ENCODE data around the gene SLC41A1.

SLC41A1 gene

DNA sequence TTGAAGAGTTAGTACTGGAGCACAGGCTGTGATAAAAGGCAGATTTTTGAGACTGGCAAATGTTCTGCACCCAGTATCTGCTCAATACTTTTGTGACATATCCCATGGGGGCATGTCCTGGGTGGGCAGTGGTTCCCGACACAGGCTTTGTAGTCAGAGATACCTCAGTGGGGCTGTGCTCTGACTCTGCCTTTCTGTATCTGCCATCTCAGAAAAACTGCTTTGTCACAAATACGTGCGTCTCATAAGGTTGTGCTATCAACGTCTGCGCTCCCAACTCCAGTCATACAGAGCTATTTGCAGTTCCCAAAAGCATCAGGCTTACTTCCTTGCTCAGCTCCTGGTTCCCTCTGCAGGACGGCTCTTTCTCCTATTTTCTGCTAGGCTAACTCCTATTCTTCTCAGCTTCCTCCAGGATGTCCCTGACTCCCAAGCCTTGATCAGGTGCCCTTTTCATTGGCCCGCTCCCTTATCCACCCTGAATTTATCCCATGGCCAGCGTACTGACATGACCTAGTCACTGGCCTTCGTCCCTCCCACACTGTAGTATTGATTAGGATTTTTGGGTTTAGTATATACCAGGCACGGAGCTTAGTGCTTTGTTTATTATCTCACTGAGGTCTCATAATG is 25.6 kb downstream of the SLC41A1 start:
- no peak for DNase-seq (ENCODE audit: low read depth)

DNA sequence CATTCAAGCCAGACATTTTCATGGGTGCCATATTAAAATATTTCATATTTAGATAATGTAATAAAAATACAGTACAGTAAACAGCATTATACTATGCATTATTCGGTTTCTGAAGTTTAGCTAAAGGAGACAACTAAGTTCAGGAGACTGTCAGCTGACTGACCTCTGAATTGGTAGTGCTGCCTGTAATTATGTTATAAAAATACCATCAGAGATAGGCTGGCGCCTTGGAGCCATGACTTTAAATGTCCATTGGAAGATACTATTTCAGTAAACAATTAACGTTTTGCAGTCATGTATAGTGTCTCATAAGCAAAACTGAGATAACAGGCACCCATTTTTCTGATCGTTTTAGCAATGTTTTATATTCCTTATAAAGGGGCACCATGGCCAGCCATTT is 26.4 kb downstream of the SLC41A1 start:
- no peak for DNase-seq (ENCODE audit: low read depth)

DNA sequence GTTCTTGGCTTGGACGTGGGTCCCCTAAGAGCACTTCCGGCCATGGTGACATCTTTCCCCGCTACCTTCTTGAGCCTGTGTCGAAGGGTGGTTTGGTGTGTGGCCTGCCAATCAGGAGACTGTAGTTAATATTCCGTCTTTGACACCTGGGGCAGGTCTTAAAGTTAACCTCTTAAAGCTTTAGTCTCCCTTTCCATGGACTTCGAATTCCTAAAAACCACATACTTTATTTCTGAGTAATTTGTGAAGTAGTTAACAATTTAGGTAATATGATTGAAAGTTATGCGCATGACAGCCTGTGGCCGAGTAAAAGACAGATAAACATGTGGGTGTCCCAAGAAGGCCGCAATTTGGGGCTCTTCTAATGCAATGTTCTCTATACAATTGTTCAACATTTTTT is 27.6 kb downstream of the SLC41A1 start:
- DNase-seq (ENCODE audit: low read depth), result no peak

DNA sequence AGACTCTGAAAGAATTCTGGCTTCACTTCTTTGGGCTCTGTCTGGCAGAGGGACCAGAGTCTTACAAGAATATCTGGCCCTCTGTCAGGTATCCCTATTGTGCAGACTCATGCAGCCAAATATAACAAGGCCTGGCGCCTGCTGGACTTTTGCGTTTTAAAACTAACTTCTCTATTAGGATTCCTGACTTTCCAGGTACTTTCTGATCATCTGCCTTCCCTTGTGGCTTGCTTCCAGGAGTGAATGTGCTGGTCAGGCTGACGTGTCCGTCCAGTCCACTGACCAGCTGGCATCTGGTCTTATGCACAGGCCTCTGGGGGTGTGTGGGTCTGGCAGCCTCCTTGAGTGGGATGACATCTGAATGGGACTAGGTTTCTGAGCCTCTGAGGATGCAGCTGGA is 29.1 kb downstream of the SLC41A1 start:
- DNase-seq (ENCODE audit: low read depth), result no peak

DNA sequence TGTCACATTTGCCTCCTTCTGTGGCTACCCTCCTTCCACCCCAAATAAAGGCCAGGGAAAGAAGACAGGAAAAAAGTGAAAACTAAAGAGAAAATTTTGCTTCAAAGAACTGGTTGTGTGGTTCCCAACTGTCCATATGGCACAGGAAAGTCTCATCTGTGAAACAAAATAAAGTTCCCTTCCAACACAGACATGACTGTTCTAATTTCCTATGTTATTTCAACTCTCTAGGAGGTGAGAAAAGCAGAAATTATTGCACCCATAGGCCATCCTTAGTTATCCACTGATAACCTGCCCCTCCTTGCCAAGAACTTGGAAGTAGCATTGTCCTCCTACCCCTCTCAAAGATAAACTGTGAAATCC is 29.6 kb downstream of the SLC41A1 start:
- no peak for DNase-seq (ENCODE audit: low read depth)

DNA sequence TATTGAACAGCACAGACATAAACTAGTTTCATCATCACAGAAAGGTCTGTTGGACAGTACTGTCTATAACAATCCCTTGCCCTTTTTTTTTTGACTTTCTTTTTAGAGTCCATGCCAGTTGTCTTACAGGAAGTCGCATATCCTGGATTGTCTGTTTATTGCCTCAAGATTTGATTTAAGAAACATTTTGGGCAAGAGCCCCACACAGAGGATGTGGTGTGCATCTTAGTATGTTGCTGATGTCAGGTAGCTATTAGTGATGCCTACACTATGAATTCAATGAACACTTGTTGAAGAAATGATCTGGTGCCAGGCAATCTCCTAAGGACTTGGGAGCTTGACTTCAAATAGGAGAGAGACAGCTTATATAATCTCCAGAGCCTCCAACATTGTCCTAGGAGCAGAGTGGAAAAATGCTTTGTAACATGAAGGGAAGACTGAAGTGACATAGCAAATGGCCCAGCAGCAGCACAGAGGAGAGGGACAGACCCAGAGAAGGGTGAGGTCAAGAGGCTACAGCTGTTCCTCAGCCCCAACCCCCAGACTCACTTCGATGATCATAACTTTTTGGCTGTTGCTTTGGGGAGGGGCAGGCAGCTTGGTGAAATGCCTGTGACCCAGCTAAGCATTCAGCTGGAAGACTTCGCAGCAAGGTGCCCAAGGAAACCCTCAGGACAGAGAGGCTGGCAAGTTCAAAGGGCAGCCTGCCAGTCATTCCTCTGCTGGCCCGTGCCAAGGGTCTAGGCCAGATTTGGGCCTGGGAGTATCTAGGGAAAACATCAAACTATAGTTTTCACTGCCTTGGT is 30.2 kb downstream of the SLC41A1 start:
- no peak for DNase-seq (ENCODE audit: low read depth)

DNA sequence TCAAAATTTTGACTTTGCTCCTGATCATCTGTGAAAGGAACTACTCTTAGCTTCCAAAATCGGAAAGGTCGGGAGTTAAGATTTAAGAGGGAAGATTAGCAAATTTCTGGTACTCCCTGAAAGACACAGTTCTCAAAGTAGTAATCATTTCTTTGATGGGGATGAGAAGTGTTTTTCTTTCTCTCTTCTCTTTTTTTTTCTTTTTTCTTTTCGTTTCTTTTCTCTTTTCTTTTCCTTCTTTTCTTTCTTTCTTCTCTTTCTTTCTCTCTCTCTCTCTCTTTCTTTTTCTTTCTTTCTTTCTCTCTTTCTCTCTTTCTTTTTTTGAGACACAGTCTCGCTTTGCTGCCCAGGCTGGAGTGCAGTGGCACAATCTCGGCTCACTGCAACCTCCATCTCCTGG is 32.7 kb downstream of the SLC41A1 start:
- DNase-seq (ENCODE audit: low read depth), result no peak

DNA sequence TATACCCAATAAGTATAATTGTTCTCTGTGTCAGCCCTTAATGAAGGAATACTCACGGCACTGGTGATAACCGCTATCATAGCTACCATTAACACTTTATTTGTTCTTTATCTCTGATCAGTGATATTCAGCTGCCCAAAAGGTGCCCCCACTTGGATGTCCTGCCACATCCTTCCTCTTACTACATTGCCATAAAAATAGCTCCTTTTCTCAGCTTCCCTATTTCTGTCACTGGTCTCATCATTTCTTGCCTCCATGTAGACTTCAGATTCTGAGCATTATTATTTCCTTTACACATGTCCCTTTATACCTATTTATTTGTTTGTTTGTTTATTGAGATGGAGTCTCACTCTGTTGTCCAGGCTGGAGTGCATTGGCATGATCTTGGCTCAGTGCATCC is 35.0 kb downstream of the SLC41A1 start:
- DNase-seq (ENCODE audit: low read depth), result no peak

DNA sequence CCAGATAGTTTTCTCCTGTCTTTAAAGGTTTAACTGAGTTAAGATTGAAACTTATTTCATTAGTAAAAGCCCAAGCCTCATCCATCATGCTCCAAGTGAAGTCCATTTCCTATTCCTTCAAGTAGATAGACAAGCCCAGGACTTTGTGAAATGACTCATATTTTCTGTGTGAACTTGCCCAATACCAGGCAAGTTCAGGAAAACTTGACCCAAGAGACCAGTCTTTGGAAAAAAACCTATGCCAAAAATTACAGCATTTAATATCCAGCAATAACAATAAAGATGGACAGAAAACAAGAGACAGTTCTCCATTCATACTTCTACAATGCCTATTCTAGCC is 37.3 kb downstream of the SLC41A1 start:
- DNase-seq (ENCODE audit: low read depth), result no peak

DNA sequence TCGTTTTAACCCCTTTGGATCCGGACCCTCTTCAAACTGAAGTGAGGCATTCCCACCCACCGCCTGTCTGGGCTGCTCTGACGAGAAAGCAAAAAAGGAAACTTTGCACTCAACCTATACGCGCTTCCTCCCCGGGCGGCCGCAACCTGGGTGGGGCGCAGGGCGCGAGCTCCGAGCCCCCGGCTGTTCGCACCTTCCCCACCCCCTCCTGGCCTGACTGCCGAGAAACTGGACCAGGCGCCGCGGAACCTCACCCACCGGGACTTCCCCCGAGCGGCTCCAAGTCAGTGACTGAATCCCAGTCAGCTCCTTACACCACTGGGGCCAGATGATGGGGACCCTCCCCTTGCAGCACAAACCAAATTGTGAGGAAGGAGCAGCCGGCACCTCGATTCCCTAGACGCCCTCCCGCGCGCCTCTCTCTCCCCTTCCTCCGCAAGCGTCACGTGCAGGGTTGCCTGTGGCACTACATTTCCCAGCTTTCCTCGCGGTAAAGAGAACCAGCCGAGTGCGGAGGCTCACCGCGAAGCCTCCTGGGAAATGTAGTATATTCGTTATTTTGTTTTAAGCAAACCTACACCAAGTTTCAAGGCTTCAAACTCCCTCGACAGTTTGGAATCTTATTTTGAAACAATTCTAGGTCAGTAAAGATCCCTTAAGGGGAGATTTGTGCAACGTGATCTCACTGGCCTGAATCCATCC is 37.8 kb downstream of the SLC41A1 start, which contains the start of gene RAB29:
TSS of gene RAB29 (minus strand) at position 468 of the 702 bp plus-strand sequence. CDS start 526 bp downstream, outside the sequence.
- peak; percentile 80 for DNase-seq (ENCODE audit: low read depth)

DNA sequence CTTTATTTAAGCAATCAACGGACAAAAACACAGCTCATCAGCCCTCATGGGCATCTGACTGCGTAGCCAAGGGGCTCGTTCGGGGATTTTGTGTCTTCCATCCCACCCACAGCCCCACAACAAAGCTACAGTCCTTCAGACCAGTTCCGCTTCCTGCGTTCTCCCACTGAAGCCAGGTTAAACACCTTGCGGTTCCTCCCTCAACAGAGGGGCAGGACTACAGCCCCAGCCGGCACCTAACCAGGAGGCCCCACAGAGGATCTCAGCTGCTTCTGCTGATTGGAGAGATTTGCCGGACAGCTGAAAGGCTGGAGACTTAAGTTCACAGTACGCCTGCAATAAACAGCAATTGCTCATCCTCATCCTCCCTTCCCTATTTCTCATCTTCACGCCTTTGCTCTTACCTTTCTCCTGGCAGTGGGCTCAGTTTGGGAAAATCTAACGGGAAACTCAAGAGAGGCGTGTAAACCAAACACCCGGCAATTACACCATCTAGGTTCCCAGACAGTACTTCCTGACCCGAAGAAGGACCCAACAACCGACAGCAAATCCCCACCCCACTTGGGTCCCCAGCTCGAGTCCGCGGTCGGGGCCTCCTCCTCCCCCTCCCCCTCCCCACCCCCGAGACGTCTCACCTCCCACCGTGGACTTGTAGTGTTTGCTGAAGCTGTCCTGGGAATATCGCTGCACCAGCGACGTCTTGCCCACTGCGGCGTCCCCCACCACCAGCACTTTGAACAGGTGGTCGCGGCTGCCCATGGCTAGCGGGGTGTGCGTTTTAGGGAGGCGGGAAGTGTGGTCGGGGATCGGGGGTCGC is 38.6 kb downstream of the SLC41A1 start:
- DNase-seq (ENCODE audit: low read depth), result peak; percentile 45

DNA sequence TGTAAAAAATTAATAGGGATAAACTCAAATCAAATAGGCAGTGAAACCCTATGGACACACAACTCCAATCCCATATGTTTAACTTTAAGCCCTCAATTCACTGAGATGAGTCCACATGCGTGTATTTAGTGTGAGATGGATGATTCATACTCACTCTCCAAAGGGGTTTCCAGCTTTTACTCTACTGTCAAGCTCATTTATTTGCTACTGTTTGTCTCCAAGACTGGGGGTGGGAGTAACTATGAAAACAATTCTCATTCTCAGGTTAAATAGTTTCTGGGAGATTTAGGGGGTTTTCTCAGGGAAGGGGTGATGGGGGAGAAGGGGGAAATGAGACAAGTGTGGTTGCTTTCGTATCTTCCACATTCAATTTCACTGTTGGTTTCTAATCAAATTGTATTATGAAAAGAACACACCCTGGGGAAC is 40.4 kb downstream of the SLC41A1 start:
- no peak for DNase-seq (ENCODE audit: low read depth)

DNA sequence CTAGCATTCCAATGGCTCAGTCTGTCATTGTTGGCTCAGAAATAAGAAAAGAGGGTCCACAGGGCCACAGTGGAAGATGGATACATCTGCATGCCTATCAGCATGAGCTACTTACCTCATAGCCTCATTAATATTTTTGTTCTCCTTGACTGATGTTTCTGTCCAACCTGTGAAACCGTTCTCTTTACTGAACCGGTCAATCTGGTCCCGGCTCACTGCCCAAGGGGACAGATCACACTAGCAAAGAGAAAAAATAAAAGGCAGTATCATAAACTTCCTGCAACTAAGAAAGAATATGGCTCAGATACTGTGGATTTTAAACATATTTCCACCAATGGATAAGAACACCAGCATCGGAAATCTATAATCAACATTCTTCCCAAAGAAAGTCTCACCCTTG is 42.4 kb downstream of the SLC41A1 start:
- DNase-seq (ENCODE audit: low read depth), result no peak

DNA sequence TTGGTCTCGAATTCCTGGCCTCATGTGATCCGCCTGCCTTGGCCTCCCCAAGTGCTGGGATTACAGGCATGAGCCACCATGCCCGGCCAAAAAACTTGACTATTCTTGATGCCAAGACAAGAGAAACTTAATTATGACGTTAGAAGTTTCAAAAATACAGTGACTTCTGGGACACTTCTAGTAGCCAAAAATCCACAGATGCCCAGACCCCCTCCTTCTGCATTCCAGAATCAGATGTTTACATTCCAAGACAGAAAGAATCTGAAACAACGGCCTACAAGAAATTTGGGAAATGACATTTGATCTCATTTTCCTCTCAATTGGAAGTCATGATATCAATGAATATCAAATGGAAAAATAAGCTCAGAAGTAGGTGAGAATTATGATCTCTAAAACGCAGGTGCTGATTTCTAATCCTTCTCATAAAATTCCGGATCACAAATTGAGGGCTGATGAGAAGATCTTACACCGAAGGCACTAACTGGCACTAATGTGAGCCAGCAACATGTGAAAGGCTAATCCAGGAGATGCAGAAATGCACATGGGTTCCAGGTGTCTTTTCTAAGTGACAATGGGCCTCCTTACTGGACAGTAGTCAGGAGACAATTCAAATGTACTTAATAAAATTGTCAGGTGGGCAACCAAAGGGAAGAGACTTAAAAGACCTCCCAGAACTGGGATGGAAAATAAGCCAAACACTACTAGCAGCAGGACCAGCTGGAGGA is 43.2 kb downstream of the SLC41A1 start:
- DNase-seq (ENCODE audit: low read depth), result no peak

DNA sequence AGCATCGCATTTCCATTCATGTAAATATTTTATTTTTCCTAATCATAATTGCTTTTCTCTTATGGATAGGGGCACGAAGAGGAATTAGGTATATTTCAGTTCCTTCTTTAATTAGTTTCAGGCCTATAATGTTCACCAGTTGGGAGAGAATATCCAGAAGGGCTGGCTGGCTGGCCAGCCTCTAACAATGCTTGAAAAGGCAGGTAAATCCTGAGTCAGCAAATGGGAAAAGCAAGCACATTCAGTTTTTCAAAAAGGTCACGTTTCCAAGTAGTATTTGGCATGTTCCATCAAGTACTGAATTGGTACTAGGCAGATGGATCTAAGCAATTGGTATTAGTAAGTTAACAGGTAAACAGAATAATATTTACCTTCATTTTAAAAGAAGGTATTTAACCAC is 45.8 kb downstream of the SLC41A1 start:
- DNase-seq (ENCODE audit: low read depth), result no peak

DNA sequence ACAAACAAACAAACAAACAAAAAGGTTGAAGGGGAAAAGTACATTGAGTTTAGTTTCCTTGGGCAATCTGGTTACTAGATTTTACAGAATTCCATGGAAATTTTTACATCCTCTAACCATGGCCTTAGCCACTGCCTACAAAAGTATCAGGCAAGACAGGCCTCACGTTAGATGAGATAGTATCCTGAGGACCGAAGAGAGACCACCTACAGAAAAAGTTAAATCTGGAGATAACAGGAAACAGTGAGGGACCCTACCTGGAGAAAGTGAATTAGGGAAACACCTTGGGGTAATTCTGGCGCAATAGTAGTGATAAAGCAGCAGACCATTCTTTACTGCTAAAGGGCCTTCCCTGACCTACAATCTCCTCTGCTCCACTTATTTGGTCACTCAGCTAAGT is 46.4 kb downstream of the SLC41A1 start:
- no peak for DNase-seq (ENCODE audit: low read depth)

DNA sequence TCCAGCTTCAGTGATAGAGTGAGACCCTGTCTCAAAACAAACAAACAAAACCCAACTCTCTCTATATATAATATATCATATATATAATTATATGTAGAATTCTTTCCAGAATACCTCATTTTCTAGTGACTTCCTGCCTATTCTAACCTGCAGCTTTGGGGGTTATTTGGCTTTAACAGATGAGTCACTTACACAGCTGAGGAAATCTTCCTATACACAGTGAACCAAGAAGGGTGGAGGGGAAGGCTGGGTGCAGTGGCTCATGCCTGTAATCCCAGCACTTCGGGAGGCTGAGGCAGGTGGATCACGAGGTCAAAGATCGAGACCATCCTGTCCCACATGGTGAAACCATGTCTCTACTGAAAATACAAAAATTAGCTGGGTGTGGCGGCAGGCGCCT is 47.0 kb downstream of the SLC41A1 start:
- DNase-seq (ENCODE audit: low read depth), result no peak

DNA sequence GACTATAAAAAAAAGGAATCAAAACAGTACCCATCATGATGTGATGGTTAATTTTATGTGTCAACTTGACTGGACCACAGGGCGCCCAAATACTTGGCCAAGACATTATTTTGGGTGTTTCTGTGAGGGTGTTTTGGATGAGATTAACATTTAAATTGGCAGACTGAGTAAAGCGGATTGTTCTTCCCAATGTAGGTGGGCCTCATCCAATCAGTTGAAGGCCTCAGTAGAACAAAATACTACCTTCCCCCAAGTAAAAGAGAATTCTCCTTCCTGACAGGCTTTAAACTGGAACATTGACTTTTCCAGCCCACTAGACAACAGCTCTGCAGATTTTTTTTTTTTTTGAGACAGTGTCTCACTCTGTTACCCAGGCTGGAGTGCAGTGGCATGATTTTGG is 48.4 kb downstream of the SLC41A1 start:
- no peak for DNase-seq (ENCODE audit: low read depth)

DNA sequence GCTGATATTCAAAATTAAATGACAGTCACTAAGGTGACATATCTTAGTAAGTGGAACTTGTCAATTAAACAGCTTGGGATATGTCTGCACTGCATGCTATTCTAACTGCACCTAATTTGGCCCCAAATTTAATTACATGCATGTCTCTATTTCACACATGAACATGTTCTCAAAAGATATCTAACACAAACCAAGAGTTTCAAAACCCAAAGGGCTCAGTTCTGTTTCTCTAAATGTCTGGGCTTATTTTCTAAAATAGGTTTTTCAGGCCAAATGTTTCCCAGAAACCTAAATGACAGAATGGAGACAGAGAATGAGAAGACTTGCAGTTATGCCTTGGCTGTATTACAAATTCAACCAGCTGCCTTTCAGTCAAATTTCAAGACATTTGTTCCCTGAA is 49.0 kb downstream of the SLC41A1 start:
- no peak for DNase-seq (ENCODE audit: low read depth)

DNA sequence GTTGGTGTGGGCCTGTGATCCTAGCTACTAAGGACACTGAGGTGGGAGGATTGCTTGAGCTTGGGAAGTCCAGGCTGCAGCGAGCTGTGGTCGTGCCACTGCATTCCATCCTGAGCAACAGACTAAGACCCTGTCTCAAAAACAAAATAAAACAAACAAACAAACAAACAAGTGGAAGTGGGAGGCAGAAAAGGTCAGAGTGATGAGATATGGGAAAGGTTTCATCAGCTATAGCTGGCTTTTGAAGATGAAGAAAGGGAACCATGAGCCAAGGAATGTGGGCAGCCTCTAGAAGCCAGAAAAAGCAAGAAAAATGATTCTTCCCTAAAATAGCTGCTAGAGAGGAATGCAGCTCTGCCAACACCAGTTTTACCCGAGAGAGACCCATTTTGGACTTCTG is 52.4 kb downstream of the SLC41A1 start:
- no peak for DNase-seq (ENCODE audit: low read depth)

DNA sequence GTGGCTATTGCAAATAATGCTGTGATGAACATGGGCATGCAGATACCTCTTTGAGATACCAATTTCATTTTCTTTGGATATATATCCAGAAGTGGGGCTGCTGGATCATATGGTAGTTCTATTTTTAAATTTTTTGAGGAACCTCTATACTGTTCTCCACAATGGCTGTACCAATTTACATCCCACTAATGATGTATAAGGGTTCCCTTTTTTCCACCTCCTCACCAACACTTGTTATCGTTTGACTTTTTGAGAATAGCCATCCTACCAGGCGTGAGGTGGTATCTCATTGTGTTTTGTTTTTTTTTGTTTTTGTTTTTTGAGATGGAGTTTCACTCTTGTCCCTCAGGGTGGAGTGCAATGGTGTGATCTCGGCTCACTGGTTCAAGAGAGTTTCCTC is 56.4 kb downstream of the SLC41A1 start:
- no peak for DNase-seq (ENCODE audit: low read depth)

DNA sequence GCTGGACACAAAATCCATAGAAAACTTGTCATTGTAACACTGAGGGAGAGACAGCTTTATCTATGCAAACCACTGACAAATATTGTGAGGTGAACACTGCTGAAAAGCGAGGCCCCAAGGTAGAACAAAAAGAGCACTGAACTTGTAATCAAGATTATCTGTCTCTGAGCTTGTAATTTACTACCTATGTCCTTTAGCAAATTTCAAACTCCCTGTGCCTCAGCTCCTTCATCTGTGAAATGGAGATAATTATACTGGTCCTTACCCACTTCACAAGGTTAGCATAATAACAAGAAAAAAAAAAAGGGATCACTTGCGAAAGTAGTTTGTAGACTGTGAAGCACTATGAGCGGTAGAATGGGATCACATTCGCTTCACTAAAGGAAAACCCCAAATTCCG is 58.1 kb downstream of the SLC41A1 start:
- DNase-seq (ENCODE audit: low read depth), result no peak

All from T-helper 22 cell (primary cell).